Islet precursor cell (in vitro differentiated cells): ENCODE data around the gene STH.
A peak's percentile ranks its signal among the peaks of the same experiment; 100 is the strongest.
"Not testable (repeated sequence)": the region's sequence is repeated elsewhere in the genome, so short reads cannot be mapped to it uniquely, and the experiment has no call there.

Source experiments
- DNase-seq: peaks from one replicate; pipeline ENCODE4 v3.0.0-alpha.2; 2018

The STH gene

GRCh38 chr17:46009681-46010596, 10.9 kb downstream of the STH start:
- no peak for DNase-seq

GRCh38 chr17:46010597-46011186, 11.6 kb downstream of the STH start:
- DNase-seq = peak; percentile 66

DNA sequence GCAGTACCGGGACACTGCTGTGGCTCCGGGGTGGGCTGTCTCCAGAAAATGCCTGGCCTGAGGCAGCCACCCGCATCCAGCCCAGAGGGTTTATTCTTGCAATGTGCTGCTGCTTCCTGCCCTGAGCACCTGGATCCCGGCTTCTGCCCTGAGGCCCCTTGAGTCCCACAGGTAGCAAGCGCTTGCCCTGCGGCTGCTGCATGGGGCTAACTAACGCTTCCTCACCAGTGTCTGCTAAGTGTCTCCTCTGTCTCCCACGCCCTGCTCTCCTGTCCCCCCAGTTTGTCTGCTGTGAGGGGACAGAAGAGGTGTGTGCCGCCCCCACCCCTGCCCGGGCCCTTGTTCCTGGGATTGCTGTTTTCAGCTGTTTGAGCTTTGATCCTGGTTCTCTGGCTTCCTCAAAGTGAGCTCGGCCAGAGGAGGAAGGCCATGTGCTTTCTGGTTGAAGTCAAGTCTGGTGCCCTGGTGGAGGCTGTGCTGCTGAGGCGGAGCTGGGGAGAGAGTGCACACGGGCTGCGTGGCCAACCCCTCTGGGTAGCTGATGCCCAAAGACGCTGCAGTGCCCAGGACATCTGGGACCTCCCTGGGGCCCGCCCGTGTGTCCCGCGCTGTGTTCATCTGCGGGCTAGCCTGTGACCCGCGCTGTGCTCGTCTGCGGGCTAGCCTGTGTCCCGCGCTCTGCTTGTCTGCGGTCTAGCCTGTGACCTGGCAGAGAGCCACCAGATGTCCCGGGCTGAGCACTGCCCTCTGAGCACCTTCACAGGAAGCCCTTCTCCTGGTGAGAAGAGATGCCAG, 12.9 kb downstream of the STH start:
- DNase-seq = no peak

DNA sequence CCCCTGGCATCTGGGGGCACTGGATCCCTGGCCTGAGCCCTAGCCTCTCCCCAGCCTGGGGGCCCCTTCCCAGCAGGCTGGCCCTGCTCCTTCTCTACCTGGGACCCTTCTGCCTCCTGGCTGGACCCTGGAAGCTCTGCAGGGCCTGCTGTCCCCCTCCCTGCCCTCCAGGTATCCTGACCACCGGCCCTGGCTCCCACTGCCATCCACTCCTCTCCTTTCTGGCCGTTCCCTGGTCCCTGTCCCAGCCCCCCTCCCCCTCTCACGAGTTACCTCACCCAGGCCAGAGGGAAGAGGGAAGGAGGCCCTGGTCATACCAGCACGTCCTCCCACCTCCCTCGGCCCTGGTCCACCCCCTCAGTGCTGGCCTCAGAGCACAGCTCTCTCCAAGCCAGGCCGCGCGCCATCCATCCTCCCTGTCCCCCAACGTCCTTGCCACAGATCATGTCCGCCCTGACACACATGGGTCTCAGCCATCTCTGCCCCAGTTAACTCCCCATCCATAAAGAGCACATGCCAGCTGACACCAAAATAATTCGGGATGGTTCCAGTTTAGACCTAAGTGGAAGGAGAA, 13.5 kb downstream of the STH start:
- no peak for DNase-seq

DNA sequence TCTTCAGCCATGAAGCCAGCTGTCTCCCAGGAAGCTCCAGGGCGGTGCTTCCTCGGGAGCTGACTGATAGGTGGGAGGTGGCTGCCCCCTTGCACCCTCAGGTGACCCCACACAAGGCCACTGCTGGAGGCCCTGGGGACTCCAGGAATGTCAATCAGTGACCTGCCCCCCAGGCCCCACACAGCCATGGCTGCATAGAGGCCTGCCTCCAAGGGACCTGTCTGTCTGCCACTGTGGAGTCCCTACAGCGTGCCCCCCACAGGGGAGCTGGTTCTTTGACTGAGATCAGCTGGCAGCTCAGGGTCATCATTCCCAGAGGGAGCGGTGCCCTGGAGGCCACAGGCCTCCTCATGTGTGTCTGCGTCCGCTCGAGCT, 14.1 kb downstream of the STH start:
- DNase-seq = peak; percentile 47

GRCh38 chr17:46013502-46014165, 14.6 kb downstream of the STH start:
- DNase-seq = peak; percentile 76

GRCh38 chr17:46019408-46019925, 20.4 kb downstream of the STH start:
- DNase-seq = not testable (repeated sequence)

- no peak for DNase-seq
Observed at GRCh38 chr17:46020023-46020761, 21.1 kb downstream of the STH start.

DNA sequence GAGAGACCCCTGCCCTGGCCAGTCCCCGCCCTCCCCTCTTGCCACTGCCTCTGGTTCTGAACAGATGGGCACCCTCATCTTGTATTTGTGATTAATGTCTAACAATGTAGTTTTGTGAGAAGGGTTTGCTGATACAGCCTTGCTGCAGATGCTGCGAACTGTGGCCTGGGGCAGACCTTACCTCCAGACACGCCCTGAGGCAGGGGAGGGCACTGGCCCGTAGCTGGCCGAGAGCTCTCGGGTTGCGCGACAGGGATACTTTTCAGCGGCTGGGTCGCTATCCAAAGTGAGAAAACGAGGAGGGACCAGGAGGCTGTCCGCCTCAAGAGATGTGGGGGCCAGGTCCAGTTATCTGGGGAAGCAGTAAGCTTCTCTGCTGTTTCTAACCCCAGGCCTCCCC, 21.9 kb downstream of the STH start:
- no peak for DNase-seq

DNA sequence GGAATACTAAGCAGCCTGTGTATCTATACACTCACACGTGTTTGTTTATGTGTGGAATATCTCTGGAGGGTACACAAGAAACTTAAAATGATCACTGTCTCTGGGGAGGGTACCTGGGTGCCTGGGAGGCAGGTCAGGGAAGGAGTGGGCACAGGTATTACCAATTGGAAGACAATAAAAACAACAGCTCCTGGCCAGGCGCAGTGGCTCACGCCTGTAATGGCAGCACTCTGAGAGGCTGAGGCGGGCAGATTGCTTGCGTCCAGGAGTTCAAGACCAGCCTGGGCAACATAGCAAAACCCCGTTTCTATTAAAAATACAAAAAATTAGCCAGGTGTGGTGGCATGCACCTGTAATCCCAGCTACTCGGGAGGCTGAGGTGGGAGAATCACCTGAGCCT, 24.3 kb downstream of the STH start:
- not testable (repeated sequence) for DNase-seq

DNA sequence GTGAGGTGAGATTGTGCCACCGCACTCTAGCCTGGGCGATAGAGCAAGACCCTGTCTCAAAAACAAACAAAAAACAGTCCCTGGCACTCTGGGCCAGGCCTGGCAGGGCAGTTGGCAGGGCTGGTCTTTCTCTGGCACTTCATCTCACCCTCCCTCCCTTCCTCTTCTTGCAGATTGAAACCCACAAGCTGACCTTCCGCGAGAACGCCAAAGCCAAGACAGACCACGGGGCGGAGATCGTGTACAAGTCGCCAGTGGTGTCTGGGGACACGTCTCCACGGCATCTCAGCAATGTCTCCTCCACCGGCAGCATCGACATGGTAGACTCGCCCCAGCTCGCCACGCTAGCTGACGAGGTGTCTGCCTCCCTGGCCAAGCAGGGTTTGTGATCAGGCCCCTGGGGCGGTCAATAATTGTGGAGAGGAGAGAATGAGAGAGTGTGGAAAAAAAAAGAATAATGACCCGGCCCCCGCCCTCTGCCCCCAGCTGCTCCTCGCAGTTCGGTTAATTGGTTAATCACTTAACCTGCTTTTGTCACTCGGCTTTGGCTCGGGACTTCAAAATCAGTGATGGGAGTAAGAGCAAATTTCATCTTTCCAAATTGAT, 24.8 kb downstream of the STH start:
- DNase-seq = no peak

DNA sequence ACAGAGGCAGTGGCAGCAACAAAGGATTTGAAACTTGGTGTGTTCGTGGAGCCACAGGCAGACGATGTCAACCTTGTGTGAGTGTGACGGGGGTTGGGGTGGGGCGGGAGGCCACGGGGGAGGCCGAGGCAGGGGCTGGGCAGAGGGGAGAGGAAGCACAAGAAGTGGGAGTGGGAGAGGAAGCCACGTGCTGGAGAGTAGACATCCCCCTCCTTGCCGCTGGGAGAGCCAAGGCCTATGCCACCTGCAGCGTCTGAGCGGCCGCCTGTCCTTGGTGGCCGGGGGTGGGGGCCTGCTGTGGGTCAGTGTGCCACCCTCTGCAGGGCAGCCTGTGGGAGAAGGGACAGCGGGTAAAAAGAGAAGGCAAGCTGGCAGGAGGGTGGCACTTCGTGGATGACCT, 25.5 kb downstream of the STH start:
- no peak for DNase-seq

- no peak for DNase-seq
Observed at GRCh38 chr17:46025060-46025459, 26.0 kb downstream of the STH start.

GRCh38 chr17:46025510-46026165, 26.6 kb downstream of the STH start:
- no peak for DNase-seq

GRCh38 chr17:46026166-46027047, 27.4 kb downstream of the STH start:
- no peak for DNase-seq

DNA sequence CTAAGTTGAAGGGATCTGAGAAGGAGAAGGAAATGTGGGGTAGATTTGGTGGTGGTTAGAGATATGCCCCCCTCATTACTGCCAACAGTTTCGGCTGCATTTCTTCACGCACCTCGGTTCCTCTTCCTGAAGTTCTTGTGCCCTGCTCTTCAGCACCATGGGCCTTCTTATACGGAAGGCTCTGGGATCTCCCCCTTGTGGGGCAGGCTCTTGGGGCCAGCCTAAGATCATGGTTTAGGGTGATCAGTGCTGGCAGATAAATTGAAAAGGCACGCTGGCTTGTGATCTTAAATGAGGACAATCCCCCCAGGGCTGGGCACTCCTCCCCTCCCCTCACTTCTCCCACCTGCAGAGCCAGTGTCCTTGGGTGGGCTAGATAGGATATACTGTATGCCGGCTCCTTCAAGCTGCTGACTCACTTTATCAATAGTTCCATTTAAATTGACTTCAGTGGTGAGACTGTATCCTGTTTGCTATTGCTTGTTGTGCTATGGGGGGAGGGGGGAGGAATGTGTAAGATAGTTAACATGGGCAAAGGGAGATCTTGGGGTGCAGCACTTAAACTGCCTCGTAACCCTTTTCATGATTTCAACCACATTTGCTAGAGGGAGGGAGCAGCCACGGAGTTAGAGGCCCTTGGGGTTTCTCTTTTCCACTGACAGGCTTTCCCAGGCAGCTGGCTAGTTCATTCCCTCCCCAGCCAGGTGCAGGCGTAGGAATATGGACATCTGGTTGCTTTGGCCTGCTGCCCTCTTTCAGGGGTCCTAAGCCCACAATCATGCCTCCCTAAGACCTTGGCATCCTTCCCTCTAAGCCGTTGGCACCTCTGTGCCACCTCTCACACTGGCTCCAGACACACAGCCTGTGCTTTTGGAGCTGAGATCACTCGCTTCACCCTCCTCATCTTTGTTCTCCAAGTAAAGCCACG, 28.3 kb downstream of the STH start:
- DNase-seq = no peak

DNA sequence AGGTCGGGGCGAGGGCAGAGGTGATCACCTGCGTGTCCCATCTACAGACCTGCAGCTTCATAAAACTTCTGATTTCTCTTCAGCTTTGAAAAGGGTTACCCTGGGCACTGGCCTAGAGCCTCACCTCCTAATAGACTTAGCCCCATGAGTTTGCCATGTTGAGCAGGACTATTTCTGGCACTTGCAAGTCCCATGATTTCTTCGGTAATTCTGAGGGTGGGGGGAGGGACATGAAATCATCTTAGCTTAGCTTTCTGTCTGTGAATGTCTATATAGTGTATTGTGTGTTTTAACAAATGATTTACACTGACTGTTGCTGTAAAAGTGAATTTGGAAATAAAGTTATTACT, 28.9 kb downstream of the STH start:
- DNase-seq = no peak

- no peak for DNase-seq
Observed at GRCh38 chr17:46028374-46028773, 29.3 kb downstream of the STH start.
